ENCODE measurements around the gene SNX1.

SNX1 gene

DNA sequence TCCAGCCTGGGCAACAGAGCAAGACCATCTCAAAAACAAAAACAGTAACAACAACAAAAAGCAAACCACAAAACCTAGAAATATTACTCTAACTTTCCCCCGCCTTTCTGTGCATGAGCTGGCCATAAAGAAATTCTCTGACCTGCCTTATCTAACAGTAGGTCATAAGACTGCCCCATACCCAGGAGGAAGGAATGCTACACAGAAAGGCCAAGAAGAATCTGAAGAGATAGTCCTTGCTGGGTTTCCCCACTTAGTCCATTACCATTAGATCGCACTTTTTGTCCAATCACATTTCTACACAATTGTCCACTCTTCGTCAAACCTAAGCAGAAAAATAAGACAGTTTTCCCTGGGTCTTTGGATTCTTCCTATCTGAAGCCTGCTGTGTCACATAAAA lies 25.7 kb upstream of the SNX1 start:
- H3K27ac ChIP-seq, result no peak overlapping the region
- TF ChIP-seq, protein P1, sequence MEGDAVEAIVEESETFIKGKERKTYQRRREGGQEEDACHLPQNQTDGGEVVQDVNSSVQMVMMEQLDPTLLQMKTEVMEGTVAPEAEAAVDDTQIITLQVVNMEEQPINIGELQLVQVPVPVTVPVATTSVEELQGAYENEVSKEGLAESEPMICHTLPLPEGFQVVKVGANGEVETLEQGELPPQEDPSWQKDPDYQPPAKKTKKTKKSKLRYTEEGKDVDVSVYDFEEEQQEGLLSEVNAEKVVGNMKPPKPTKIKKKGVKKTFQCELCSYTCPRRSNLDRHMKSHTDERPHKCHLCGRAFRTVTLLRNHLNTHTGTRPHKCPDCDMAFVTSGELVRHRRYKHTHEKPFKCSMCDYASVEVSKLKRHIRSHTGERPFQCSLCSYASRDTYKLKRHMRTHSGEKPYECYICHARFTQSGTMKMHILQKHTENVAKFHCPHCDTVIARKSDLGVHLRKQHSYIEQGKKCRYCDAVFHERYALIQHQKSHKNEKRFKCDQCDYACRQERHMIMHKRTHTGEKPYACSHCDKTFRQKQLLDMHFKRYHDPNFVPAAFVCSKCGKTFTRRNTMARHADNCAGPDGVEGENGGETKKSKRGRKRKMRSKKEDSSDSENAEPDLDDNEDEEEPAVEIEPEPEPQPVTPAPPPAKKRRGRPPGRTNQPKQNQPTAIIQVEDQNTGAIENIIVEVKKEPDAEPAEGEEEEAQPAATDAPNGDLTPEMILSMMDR (conservative IDR thresholded peaks at IDR 0.05), result no peak
- TF ChIP-seq ZFX (IDR thresholded peaks at IDR 0.05), result no peak

DNA sequence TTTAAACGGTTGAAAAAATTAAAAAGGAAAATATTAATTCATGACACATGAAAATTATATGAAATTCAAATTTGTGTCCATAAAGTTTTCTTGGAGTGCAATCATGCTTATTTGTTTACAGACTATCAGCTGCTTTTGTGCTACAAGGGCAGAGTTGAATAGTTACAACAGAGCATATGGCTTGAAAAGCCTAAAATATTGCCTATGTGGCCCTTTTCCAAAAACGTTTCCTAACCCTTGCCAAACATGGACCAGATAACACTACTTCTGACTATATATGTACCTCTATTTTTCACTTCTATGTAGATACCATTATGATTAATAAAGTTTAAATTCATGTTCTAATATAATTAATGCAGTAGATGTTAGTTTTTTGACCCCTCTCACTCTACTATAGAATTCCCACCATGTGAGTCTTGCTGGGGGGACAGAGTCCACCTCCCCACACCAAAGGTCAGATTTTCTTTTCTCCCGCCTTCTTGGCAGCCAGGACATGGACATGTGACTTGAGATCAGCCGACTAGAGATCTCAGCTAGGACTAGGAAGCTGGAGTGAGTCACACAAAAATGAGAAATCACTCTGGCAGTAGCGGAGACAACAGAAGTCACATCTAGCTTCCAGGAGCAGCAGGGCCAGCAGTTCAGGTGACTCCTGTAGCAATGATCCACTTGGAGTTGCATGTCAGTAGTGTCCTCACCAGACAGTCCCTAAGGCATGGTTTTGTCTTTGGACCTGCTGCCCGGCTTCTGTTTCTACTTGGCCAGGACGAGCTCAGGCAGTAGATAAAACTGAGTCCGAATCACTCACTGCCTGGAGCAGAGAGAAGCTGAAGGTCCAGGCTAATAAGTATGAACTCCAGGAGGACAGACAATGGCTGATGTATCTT lies 24.6 kb upstream of the SNX1 start:
- H3K27ac ChIP-seq, result peak overlapping the region; percentile 22; the same call in 1 of the 2 replicates
- TF ChIP-seq, protein P1 (conservative IDR thresholded peaks at IDR 0.05), result no peak
- no peak for TF ChIP-seq ZFX (IDR thresholded peaks at IDR 0.05)

DNA sequence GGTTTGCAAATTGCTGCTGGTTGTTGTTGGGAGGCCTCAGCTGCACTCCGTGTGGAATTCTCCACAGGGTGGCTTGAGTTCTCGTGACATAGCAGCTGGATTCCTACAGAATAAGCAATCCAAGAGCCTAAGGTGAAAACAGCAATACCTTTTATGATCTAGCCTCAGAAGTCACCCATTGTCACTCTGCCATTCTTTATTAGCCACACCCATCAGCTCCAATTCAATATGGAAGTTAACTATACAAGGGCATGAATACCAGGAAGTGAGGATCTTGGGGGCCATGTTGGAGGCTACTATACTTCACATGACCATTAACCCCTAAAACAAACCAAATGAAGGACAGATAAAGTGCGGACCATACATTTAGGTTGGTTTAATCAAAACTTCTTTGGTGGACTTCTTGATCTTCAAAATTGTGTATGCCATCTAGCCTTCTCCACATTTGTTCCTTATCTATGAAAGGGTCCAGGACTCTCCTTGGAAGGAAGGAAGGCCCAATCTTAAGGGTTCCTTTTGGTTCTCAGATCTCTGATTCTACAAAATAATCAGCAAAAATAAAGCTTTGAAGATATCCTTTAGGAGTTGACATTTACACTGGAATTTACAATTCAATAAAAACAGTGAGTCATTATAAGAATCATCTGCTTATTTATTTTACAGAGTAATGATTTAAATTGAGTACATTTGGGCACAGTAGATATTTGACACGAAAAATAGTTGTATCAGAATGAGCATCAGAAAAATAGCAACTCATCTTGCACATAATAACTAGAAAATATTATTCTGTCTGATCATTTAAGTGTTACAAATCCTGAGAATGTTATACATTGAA lies 23.6 kb upstream of the SNX1 start:
- H3K27ac ChIP-seq, result peak overlapping the region; percentile 22; the same call in 1 of the 2 replicates
- TF ChIP-seq ZFX (IDR thresholded peaks at IDR 0.05), result no peak
- TF ChIP-seq, protein P1 (conservative IDR thresholded peaks at IDR 0.05), result no peak

DNA sequence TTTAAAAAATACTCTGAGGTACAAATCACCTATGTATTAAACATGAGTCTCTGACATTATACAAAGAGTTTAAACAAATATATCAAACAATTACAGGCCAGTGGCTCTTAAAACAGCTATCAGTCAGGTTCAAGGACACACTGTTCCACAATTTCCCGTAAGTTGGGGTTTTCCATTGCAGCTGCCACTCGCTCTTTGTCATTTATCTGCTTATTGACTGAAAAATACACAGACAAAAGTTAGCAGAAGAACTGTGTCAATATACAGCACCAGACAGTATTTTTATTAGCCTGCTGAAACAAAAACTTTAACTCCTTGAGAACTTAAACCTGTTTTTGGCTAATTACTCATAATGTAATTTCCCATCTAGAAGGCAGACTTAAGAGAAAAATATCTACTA lies 23.0 kb upstream of the SNX1 start:
- TF ChIP-seq ZFX (IDR thresholded peaks at IDR 0.05), result no peak
- TF ChIP-seq, protein P1 (conservative IDR thresholded peaks at IDR 0.05), result no peak
- no peak overlapping the region for H3K27ac ChIP-seq

DNA sequence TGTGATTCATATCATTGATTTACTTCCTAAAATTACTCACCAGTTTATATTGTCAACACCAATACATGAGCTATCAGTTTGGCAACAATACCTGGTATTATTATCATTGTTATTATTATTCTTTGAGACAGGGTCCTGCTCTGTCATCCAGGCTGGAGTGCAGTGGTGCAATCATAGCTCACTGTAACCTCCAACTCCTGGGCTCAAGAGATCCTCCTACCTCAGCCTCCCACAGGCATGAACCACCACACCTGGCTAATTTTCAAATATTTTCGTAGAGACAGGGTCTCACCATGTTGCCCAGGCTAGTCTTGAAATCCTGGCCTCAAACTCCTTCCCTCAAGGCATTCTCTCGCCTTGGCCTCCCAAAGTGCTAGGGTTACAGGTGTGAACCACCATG lies 22.3 kb upstream of the SNX1 start:
- H3K27ac ChIP-seq, result peak overlapping the region; percentile 34

DNA sequence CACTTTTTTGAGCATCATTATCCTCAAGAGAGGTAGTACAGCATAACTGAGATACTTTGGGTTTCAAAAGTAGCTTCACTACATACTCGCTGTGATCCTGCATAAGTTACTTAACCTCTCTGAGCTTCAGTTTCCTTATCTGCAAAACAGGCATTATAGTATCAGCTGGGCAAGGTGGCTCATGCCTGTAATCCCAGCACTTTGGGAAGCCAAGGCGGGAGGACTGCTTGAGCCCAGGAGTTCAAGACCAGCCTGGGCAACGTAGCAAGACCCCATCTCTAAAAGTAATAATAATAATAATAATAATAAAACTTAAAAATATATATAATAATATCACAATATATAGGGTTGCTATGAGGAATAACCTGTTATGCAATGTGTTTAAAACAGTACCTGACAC lies 13.0 kb upstream of the SNX1 start:
- no peak for TF ChIP-seq ZFX (IDR thresholded peaks at IDR 0.05)
- TF ChIP-seq, protein P1 (conservative IDR thresholded peaks at IDR 0.05), result no peak
- H3K27ac ChIP-seq, result no peak overlapping the region

DNA sequence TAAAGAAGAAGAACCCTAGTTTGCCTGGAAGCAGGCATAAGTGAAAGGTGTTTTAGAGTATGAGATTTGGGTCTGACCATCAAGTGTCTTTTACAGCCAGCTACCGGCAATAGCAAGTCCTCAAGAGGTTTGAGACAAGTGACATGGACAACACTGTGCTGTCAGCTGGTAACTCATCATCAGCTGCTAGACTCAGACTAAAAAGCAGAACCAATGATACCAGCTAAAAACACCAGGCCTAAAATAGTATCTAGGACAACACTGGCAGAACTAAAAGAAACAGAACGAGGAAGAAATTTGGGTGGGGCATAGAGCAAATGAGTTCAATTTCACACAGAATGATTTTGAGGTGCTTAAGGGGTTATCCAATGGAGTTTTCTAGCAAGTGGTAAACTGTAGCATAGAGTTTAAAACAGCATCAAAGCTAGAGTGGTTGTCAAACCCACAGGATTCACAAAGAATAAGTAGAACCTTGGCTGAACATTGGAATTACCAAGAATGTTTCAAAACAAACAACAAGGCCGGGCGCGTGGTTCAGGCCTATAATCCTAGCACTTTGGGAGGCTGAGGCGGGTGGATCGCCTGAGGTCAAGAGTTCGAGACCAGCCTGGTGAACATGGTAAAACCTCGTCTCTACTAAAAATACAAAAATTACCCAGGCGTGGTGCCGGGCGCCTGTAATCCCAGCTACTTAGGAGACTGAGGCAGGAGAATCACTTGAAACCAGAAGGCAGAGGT lies 6.1 kb upstream of the SNX1 start:
- no peak for TF ChIP-seq ZFX (IDR thresholded peaks at IDR 0.05)
- TF ChIP-seq, protein P1 (conservative IDR thresholded peaks at IDR 0.05), result no peak
- H3K27ac ChIP-seq, result no peak overlapping the region

All from C4-2B (cell line).